ENCODE measurements around the gene PFKFB3.
A peak's percentile ranks its signal among the peaks of the same experiment; 100 is the strongest.
"Not testable (repeated sequence)": the region's sequence is repeated elsewhere in the genome, so short reads cannot be mapped to it uniquely, and the experiment has no call there.

PFKFB3 gene

GRCh38 chr10:6202684-6203330 is at the start of gene PFKFB3:
Gene PFKFB3, plus strand, starts transcription at chr10:6202932. Its CDS starts 329 bp downstream, at chr10:6203261.
- peak; percentile 91 to 96 (median 94) for DNase-seq (ENCODE audit: low read depth in 3 of 3)

- DNase-seq (ENCODE audit: low read depth in 3 of 3), result no peak
Measured at GRCh38 chr10:6153845-6154244, 48.9 kb upstream of the PFKFB3 start.

- DNase-seq (ENCODE audit: low read depth in 3 of 3), result no peak
Measured at GRCh38 chr10:6154566-6154965, 48.2 kb upstream of the PFKFB3 start.

GRCh38 chr10:6158276-6158675 is 44.5 kb upstream of the PFKFB3 start:
- no peak for DNase-seq (ENCODE audit: low read depth in 3 of 3)

- DNase-seq (ENCODE audit: low read depth in 3 of 3), result no peak
Measured at GRCh38 chr10:6161921-6162320, 40.8 kb upstream of the PFKFB3 start.

GRCh38 chr10:6162589-6163356 is 40.0 kb upstream of the PFKFB3 start:
- DNase-seq (ENCODE audit: low read depth in 3 of 3), result no peak

GRCh38 chr10:6163364-6164270 is 39.1 kb upstream of the PFKFB3 start:
- peak; percentile 83 to 88 (median 86) for DNase-seq (ENCODE audit: low read depth in 3 of 3)

GRCh38 chr10:6164271-6165095 is 38.2 kb upstream of the PFKFB3 start:
- DNase-seq (ENCODE audit: low read depth in 3 of 3), result no peak

- no peak for DNase-seq (ENCODE audit: low read depth in 3 of 3)
Measured at GRCh38 chr10:6165221-6165725, 37.5 kb upstream of the PFKFB3 start.

- DNase-seq (ENCODE audit: low read depth in 3 of 3), result not testable (repeated sequence)
Measured at GRCh38 chr10:6165933-6166332, 36.8 kb upstream of the PFKFB3 start.

- no peak for DNase-seq (ENCODE audit: low read depth in 3 of 3)
Measured at GRCh38 chr10:6167456-6167855, 35.3 kb upstream of the PFKFB3 start.

GRCh38 chr10:6168084-6168483 is 34.6 kb upstream of the PFKFB3 start:
- DNase-seq (ENCODE audit: low read depth in 3 of 3), result no peak

- DNase-seq (ENCODE audit: low read depth in 3 of 3), result no peak
Measured at GRCh38 chr10:6170638-6171037, 32.1 kb upstream of the PFKFB3 start.

GRCh38 chr10:6171881-6172695 is 30.6 kb upstream of the PFKFB3 start:
- peak in 1 of 3 donors; percentile 17 for DNase-seq (ENCODE audit: low read depth in 3 of 3)

- DNase-seq (ENCODE audit: low read depth in 3 of 3), result peak in 2 of 3 donors; percentile 39 to 49
Measured at GRCh38 chr10:6173203-6173602, 29.5 kb upstream of the PFKFB3 start.

- no peak for DNase-seq (ENCODE audit: low read depth in 3 of 3)
Measured at GRCh38 chr10:6174201-6174874, 28.4 kb upstream of the PFKFB3 start.

- no peak for DNase-seq (ENCODE audit: low read depth in 3 of 3)
Measured at GRCh38 chr10:6175329-6176055, 27.2 kb upstream of the PFKFB3 start.

- DNase-seq (ENCODE audit: low read depth in 3 of 3), result no peak
Measured at GRCh38 chr10:6176691-6177231, 26.0 kb upstream of the PFKFB3 start.

GRCh38 chr10:6177880-6178281 is 24.9 kb upstream of the PFKFB3 start:
- DNase-seq (ENCODE audit: low read depth in 3 of 3), result no peak

Data from stimulated activated CD4-positive, alpha-beta T cell treated with anti-CD3 and anti-CD28 coated beads, TNF-alpha, amount 100 ng/mL, for 48 hours (primary cell).